Activated CD8-positive, alpha-beta memory T cell treated with anti-CD3 and anti-CD28 coated beads, Interleukin-2, amount 50 U/mL, for 24 hours (primary cell): ENCODE data around the gene SBF1.
"Not testable (repeated sequence)": the region's sequence is repeated elsewhere in the genome, so short reads cannot be mapped to it uniquely, and the experiment has no call there.

Experiments used
- DNase-seq: peaks from one replicate; pipeline ENCODE4 v3.0.0-alpha.2; 2020; ENCODE audit errors: extremely low read depth

The SBF1 gene

GRCh38 chr22:50474710-50475651 is at the start of gene SBF1:
SBF1 (minus strand) TSS chr22:50475035; CDS start chr22:50474840, 195 bp downstream.
- peak; percentile 69 for DNase-seq

GRCh38 chr22:50523806-50524675 is 49.2 kb upstream of the SBF1 start:
- DNase-seq: no peak

GRCh38 chr22:50523458-50523805 is 48.6 kb upstream of the SBF1 start:
- no peak for DNase-seq

GRCh38 chr22:50522806-50523438 is 48.1 kb upstream of the SBF1 start:
- no peak for DNase-seq

GRCh38 chr22:50522208-50522805 is 47.5 kb upstream of the SBF1 start:
- no peak for DNase-seq

- DNase-seq: no peak
Measured at GRCh38 chr22:50521710-50522109, 46.9 kb upstream of the SBF1 start.

GRCh38 chr22:50520826-50521453 is 46.1 kb upstream of the SBF1 start:
- no peak for DNase-seq

GRCh38 chr22:50520184-50520583 is 45.3 kb upstream of the SBF1 start:
- DNase-seq: not testable (repeated sequence)

- no peak for DNase-seq
Measured at GRCh38 chr22:50519151-50519550, 44.3 kb upstream of the SBF1 start.

GRCh38 chr22:50518606-50519005 is 43.8 kb upstream of the SBF1 start:
- no peak for DNase-seq

GRCh38 chr22:50517495-50518260 is 42.8 kb upstream of the SBF1 start:
- no peak for DNase-seq

GRCh38 chr22:50516891-50517290 is 42.1 kb upstream of the SBF1 start:
- no peak for DNase-seq

- no peak for DNase-seq
Measured at GRCh38 chr22:50516068-50516467, 41.2 kb upstream of the SBF1 start.

- DNase-seq: no peak
Measured at GRCh38 chr22:50513175-50513574, 38.3 kb upstream of the SBF1 start.

- no peak for DNase-seq
Measured at GRCh38 chr22:50508897-50509296, 34.1 kb upstream of the SBF1 start.

GRCh38 chr22:50507991-50508884 is 33.4 kb upstream of the SBF1 start, which contains the start of gene NCAPH2:
NCAPH2 (plus strand) TSS chr22:50508224; CDS start chr22:50508338, 114 bp downstream.
- peak; percentile 92 for DNase-seq

- DNase-seq: peak; percentile 68
Measured at GRCh38 chr22:50507421-50507990, 32.7 kb upstream of the SBF1 start, which contains the start of gene LMF2. LMF2 (minus strand) TSS chr22:50507702; CDS start chr22:50507675, 27 bp downstream.

- DNase-seq: no peak
Measured at GRCh38 chr22:50506611-50507420, 32.0 kb upstream of the SBF1 start.
